GM12872 (cell line): ENCODE results near the gene RGS6.

ENCODE experiments used
- CTCF ChIP-seq: IDR thresholded peaks from 3 replicates; pipeline ENCODE4 v1.5.1; 2011; ENCODE audit warnings: low read depth, mild to moderate bottlenecking, low read length, moderate library complexity; ENCODE audit not compliant: insufficient read depth

RGS6 gene

GRCh38 chr14:72222046-72222445 is 289.8 kb downstream of the RGS6 start:
- TF ChIP-seq CTCF = no peak

DNA sequence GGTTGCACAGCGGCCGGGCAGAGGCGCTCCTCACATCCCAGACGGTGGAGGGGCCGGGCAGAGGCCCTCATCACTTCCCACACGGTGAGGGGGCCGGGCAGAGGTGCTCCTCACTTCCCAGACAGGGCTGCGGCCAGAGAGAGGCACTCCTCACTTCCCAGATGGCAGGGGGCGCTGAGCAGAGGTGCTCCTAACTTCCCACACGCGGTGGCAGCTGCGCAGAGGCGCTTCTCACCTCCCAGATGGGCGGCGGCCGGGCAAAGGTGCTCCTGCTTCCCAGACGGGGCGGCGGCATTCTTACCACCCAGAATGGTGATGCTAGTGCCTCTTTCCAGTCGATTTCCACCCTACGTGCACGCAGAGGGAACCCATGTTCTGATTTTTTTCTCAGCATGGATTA is 304.4 kb downstream of the RGS6 start:
- no peak for TF ChIP-seq CTCF

DNA sequence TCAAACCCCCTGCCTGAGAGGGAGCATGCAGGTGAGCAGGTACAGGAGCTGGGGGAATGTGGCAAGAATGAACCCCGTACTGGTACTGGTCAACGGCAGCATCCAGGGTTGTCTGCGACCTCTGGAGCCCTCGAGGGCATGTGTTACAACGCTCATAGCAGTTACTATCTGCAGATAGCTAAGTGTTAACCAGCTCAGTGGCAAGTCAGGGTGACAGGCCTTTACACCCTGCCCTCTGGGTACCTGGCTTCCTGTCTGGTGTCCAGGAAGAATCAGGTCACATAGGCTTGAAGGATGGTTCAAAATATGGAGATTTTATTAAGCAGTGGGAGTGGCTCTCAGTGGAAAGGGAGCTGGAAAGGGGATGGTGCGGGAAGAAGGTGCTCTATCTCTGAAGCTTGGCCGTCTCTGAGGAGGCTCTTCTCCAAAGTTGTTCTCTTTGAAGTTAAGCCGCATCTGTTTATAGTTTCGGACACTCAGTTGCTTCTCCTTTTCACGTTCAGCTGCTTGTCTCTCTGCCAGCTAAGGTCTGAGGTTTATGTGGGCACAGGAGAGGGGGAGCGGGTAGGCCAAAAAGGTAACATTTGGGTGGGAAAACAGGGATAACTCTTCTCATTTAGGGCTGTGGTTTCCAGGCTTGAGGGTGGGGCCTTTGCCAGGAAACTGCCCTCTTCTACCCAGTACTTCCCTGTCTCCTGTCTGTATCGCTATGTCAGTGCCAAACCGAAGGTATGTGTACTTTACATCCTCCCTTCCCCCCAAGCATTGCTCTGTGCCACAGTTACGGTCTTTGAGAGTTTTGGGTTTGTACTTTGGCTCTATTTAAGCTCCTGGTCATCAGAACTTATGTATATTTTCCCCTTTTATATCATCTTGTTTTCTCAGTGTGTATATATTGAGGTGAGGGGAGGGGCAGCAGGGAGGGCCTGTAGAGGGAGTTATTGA is 305.8 kb downstream of the RGS6 start:
- no peak for TF ChIP-seq CTCF

- TF ChIP-seq CTCF = no peak
Observed at GRCh38 chr14:72243309-72244293, 311.4 kb downstream of the RGS6 start.

GRCh38 chr14:72247896-72248465 is 315.8 kb downstream of the RGS6 start:
- TF ChIP-seq CTCF = no peak

GRCh38 chr14:72253503-72253902 is 321.3 kb downstream of the RGS6 start:
- TF ChIP-seq CTCF = no peak
